IPS-18c (cell line): Measurements from ENCODE around the gene ERBB4.

Source experiments
- H3K4me3 ChIP-seq: 2 replicates; pipeline ENCODE4 v1.7.0; 2013; ENCODE audit warnings: low read depth, mild to moderate bottlenecking, low read length, moderate library complexity; ENCODE audit not compliant: insufficient read depth
- H3K9me3 ChIP-seq: one replicate; pipeline ENCODE4 v1.6.1; 2013; ENCODE audit warnings: mild to moderate bottlenecking, low read length, moderate library complexity; ENCODE audit not compliant: control insufficient read depth, insufficient read depth

ERBB4 gene

GRCh38 chr2:211798868-211799267 lies 739.7 kb downstream of the ERBB4 start:
- no peaks in the 10 kb centered on the region for H3K9me3 ChIP-seq
- no peak overlapping the region for H3K4me3 ChIP-seq

- Histone ChIP-seq H3K9me3 (no peaks in the 10 kb centered on the region), H3K4me3 (no peak overlapping the region)
Observed at GRCh38 chr2:211793690-211794089, 744.9 kb downstream of the ERBB4 start.

- H3K9me3 ChIP-seq: no peaks in the 10 kb centered on the region
- no peak overlapping the region for H3K4me3 ChIP-seq
Observed at GRCh38 chr2:211789982-211790381, 748.6 kb downstream of the ERBB4 start.

GRCh38 chr2:211766689-211767088 lies 771.9 kb downstream of the ERBB4 start:
- no peaks in the 10 kb centered on the region for H3K9me3 ChIP-seq

GRCh38 chr2:211762479-211762878 lies 776.1 kb downstream of the ERBB4 start:
- Histone ChIP-seq H3K4me3 (no peak overlapping the region), H3K9me3 (no peaks in the 10 kb centered on the region)

More at GRCh38 chr2:211766689-211767088, 771.9 kb downstream of the ERBB4 start:
- H3K4me3 ChIP-seq: no peak overlapping the region

- H3K9me3 ChIP-seq: no peaks in the 10 kb centered on the region
- no peak overlapping the region for H3K4me3 ChIP-seq
Observed at GRCh38 chr2:211760103-211760502, 778.5 kb downstream of the ERBB4 start.

GRCh38 chr2:211756266-211756665 lies 782.3 kb downstream of the ERBB4 start:
- H3K9me3 ChIP-seq: no peaks in the 10 kb centered on the region
- no peak overlapping the region for H3K4me3 ChIP-seq

- H3K9me3 ChIP-seq: no peaks in the 10 kb centered on the region
Observed at GRCh38 chr2:211755187-211755586, 783.4 kb downstream of the ERBB4 start.

GRCh38 chr2:211751848-211752247 lies 786.8 kb downstream of the ERBB4 start:
- Histone ChIP-seq H3K4me3 (no peak overlapping the region), H3K9me3 (no peaks in the 10 kb centered on the region)

More at GRCh38 chr2:211755187-211755586, 783.4 kb downstream of the ERBB4 start:
- H3K4me3 ChIP-seq: no peak overlapping the region

GRCh38 chr2:211748339-211748738 lies 790.3 kb downstream of the ERBB4 start:
- Histone ChIP-seq H3K4me3 (no peak overlapping the region), H3K9me3 (no peaks in the 10 kb centered on the region)

GRCh38 chr2:211745295-211746097 lies 793.1 kb downstream of the ERBB4 start:
- H3K9me3 ChIP-seq: no peaks in the 10 kb centered on the region
- no peak overlapping the region for H3K4me3 ChIP-seq

- Histone ChIP-seq H3K4me3 (no peak overlapping the region), H3K9me3 (no peaks in the 10 kb centered on the region)
Observed at GRCh38 chr2:211744379-211744778, 794.2 kb downstream of the ERBB4 start.

- H3K9me3 ChIP-seq: no peaks in the 10 kb centered on the region
Observed at GRCh38 chr2:211741966-211742365, 796.6 kb downstream of the ERBB4 start.

GRCh38 chr2:211737282-211737681 lies 801.3 kb downstream of the ERBB4 start:
- H3K9me3 ChIP-seq: no peaks in the 10 kb centered on the region
- H3K4me3 ChIP-seq: no peak overlapping the region

More at GRCh38 chr2:211741966-211742365, 796.6 kb downstream of the ERBB4 start:
- no peak overlapping the region for H3K4me3 ChIP-seq

- no peaks in the 10 kb centered on the region for H3K9me3 ChIP-seq
- H3K4me3 ChIP-seq: no peak overlapping the region
Observed at GRCh38 chr2:211730215-211730614, 808.4 kb downstream of the ERBB4 start.

GRCh38 chr2:211729433-211729832 lies 809.2 kb downstream of the ERBB4 start:
- H3K9me3 ChIP-seq: no peaks in the 10 kb centered on the region
- H3K4me3 ChIP-seq: no peak overlapping the region

GRCh38 chr2:211724933-211725332 lies 813.7 kb downstream of the ERBB4 start:
- H3K4me3 ChIP-seq: no peak overlapping the region
- H3K9me3 ChIP-seq: no peaks in the 10 kb centered on the region

- Histone ChIP-seq H3K9me3 (no peaks in the 10 kb centered on the region), H3K4me3 (no peak overlapping the region)
Observed at GRCh38 chr2:211723398-211723797, 815.2 kb downstream of the ERBB4 start.

- Histone ChIP-seq H3K9me3 (no peaks in the 10 kb centered on the region), H3K4me3 (no peak overlapping the region)
Observed at GRCh38 chr2:211722928-211723327, 815.7 kb downstream of the ERBB4 start.
